Measurements from ENCODE around the gene SEMA3G.

SEMA3G gene

DNA sequence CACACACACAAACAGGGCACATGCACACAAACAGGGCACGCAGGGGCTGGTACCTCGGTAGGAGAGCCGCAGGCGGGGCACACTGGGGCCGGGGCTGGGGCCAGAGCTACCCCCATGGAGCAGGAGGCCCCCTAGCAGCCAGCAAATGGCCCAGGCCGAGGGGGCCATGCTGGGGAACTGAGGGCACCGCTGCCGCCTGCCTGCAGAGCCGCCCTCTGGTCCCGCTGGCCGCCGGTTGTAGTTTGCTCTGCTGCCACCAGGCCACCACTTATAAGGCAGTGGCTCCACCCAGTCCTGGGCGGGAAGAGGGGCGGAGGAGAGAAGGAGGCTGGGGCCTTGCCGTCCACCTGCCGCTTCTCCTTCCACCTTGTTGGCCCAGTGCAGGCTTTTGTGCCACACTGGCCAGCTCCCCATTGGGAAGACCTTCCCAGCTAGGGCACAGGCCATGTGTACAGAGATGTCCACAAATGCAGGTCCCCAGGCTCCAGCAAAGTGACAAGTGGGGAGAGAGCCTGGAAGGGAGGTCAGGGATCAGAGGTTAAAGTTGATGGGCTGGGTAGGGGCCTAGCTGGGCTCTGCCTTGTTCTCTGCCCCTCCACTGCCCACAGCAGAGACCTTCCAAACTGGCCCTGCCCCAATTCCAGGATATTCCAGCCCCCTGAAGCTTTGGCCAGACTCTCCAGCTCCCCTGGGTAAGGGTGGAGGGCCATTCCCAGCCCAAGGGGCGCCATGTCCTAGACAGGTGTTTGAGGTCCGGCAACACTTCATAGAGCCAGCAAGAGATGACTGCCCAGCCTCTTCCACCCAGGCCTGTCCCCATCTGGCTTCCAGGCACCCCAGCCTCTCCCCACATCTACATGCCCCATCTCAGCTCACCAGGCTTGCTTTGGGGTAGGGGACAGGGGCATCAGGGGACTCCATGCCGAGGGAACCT, at the start of gene SEMA3G:
Gene SEMA3G (minus strand): TSS at position 244 of the 934 bp plus-strand sequence. CDS start 76 bp downstream, at position 168.
- DNase-seq (ENCODE audit: low spot score), result peak; percentile 76

GRCh38 chr3:52494445-52494844, 49.5 kb upstream of the SEMA3G start:
- no peak for DNase-seq (ENCODE audit: low spot score)

GRCh38 chr3:52493232-52494017, 48.5 kb upstream of the SEMA3G start:
- DNase-seq (ENCODE audit: low spot score), result no peak

- no peak for DNase-seq (ENCODE audit: low spot score)
These were observed 47.2 kb upstream of the SEMA3G start for GRCh38 chr3:52492059-52492458.

DNA sequence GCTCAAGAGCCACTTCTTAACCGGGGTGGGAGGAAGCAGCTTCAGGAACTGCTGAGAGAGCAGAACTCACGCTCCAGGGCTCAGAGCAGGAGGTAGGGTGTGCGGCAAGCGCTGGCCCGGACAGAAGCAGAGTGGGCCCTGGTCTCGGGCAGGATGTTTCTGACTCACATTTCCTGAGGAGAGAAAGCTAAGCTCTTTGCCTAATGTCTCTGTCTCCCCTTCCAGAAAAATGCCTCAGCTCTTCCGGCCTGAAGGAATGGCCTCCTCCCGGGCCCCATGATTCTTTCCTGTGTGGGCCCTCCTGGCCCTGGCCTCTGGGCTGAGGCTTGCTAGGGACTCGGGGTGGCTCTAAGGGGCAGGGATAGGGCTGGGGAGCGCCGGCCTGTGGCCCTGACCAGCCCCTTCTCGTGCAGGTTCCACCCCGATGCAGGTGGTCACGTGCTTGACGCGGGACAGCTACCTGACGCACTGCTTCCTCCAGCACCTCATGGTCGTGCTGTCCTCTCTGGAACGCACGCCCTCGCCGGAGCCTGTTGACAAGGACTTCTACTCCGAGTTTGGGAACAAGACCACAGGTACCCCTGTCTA, 46.1 kb upstream of the SEMA3G start:
- no peak for DNase-seq (ENCODE audit: low spot score)

DNA sequence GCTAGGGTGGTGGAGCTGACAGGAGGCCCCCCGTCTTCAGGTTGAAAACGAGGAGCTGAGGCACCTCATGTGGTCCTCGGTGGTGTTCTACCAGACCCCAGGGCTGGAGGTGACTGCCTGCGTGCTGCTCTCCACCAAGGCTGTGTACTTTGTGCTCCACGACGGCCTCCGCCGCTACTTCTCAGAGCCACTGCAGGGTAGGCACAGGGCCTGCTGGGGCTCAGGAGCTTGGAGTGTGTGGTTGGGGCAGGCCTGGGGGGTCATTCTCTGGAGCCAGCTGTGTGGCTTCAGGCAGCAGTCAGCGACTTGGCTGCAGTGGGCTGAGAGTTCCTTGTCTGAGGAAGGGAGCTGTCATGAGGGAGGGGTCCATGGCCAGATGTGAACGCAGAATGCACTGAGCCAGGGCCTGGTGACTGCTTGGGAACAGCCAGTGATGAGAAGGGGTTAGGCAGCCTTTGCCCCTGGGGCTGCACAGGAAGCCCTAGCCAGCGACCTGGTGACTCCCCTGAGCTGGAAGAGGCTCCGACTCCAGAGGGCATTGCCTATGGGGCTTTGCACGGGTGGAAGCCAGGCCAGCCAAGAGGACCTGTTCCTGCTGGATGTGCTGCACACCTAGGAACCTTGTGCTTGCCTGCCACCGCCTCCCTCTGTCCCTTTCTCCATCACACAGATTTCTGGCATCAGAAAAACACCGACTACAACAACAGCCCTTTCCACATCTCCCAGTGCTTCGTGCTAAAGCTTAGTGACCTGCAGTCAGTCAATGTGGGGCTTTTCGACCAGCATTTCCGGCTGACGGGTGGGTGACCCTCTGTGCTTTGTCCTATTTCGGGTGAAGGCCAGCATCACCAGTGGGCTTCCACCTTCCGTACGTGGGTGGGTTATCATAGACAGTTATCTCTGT, 45.4 kb upstream of the SEMA3G start:
- DNase-seq (ENCODE audit: low spot score), result no peak

DNA sequence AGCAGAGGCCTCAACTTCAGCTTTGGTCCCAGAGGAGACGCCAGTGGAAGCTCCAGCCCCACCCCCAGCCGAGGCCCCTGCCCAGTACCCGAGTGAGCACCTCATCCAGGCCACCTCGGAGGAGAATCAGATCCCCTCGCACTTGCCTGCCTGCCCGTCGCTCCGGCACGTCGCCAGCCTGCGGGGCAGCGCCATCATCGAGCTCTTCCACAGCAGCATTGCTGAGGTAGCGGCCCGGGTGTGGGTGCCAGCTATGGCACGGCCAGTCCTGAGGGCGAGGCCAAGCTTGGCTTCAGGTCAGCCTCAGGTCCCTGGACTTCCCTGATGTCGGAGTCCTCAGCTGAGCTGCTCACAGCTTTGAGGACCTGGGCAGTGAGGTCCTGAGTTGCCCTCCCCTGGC, 44.5 kb upstream of the SEMA3G start:
- no peak for DNase-seq (ENCODE audit: low spot score)

GRCh38 chr3:52488746-52489145, 43.8 kb upstream of the SEMA3G start:
- DNase-seq (ENCODE audit: low spot score), result no peak

GRCh38 chr3:52487788-52488691, 43.1 kb upstream of the SEMA3G start:
- DNase-seq (ENCODE audit: low spot score), result no peak

DNA sequence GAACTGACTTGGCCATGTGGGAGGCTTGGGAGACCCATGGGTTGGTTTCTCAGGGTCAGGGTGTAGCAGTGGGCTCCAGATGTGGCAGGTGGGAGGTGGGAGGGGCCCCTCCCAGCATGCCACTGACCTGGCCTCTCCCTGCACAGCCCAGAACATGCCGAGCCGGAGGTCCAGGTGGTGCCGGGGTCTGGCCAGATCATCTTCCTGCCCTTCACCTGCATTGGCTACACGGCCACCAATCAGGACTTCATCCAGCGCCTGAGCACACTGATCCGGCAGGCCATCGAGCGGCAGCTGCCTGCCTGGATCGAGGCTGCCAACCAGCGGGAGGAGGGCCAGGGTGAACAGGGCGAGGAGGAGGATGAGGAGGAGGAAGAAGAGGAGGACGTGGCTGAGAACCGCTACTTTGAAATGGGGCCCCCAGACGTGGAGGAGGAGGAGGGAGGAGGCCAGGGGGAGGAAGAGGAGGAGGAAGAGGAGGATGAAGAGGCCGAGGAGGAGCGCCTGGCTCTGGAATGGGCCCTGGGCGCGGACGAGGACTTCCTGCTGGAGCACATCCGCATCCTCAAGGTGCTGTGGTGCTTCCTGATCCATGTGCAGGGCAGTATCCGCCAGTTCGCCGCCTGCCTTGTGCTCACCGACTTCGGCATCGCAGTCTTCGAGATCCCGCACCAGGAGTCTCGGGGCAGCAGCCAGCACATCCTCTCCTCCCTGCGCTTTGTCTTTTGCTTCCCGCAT, 42.3 kb upstream of the SEMA3G start:
- DNase-seq (ENCODE audit: low spot score), result no peak

- DNase-seq (ENCODE audit: low spot score), result no peak
These were observed 40.0 kb upstream of the SEMA3G start for GRCh38 chr3:52484680-52485461.

GRCh38 chr3:52483577-52484381, 38.9 kb upstream of the SEMA3G start:
- no peak for DNase-seq (ENCODE audit: low spot score)

- no peak for DNase-seq (ENCODE audit: low spot score)
These were observed 38.2 kb upstream of the SEMA3G start for GRCh38 chr3:52483081-52483480.

DNA sequence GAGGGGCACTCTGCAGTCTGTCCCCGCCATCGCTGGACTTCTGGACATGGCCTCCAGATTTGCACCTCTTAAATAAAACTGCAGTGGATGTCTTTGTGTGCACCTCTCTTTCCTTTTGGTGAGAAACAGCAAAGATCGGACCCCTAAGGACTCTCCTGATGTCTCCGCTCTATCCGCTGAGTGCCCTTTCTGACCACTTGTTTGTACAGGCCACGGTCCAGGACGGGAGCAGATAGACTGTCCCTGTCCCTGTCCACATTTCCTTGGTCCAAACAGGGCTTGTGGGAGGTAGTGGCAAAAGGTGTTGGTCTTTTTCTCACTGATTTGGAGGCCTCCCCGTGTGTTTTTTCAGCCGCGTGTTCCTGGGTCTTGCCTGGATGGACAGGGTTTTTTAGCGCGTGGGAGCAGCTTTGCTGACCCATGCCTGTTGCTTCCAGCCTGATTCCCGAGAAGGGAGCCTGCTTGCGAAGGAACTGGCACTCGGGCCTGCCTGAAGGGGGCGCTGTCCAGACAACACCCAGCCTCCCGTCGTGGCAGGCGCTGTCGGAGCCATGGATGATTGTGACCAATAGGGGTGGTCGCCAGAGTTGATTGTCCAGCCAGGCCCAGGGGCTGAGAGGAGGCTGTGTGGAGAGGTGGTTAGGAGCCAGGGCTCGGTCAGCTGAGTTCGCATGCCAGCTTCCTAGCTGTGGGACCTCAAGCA, 37.1 kb upstream of the SEMA3G start:
- DNase-seq (ENCODE audit: low spot score), result no peak

DNA sequence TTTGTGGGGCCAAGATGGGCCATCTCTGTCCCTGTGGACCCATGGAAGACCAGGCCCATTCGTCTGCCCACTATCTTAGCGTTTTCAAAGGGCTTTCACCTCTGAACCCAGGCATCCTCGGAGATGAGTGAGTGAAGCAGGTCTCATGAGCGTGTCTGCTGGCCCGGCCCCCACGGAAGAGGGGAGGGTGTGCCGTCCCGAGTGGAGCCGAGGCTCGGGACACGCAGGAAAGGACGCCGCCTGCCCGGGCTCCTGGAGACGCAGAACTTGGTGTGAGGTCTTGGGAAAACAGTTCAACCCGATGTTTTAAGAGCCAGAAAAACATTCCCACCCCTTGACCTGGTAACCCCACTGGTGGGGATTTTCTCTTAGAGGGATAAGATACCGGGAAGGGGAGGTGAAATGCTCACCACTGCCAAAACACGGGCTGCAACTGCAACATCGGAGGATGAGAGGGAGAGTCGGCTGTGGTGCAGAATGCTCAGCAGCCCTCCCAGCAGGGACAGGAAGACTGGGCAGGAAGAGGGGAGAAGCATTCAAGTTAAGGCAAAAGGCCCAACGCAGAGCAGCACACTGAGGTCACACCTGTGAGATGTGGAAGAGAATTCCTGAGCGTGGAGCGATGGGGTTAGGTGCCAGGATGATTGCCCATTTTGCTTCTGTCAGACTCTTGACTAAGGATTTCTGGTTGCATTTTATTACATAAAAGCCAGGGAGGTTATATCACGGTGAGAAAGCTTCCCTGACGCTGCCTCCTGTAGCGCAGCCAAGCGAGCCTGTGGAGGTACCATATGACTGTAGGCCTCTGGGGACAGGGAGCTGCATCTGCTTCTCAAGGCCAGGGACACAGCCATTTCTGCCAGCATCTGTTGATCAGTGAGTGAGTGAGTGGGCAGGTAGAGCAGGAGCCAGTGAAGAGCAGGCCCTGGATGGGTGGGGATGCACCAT, 36.1 kb upstream of the SEMA3G start:
- no peak for DNase-seq (ENCODE audit: low spot score)

DNA sequence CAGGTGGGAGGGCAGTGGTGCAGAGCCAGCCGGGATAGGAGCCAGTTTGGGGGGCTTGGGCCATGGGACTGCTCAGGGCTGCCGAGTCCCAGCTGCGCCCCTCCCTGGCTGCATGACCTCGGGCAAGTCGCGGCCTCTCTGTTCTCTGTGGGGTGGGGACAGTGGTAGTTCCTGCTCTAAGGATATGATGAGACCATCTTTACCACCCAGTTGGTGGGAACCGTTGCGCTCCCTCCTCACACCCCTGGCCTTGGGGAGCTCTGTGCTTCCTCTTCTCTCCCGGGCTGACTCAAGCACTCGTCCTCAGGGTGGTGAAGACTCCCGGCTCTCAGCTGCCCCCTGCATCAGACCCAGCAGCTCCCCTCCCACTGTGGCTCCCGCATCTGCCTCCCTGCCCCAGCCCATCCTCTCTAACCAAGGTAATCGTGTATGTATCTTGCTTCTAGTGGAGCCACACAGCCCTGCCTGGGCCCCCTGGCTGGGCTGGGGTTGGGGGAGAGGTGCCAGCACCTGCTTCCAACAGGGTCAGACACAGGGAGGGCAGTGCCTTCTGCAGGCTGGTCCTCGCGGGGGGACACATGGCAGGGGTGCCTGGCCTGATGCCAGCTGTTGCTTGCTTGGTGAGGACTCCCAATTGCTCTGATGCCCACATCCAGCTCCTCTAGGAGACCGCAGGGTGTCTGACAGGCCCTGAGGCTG, 35.1 kb upstream of the SEMA3G start:
- DNase-seq (ENCODE audit: low spot score), result no peak

Measured in SW480 (cell line).